ENCODE results near the gene GPC3. TPM values are rescaled to one million over a fixed set of nuclear protein-coding genes. Genes with fewer than 3 reads are reported as not detected.

The GPC3 gene
- total RNA-seq, 1 experiment from 2014 or later, result not detected

- DNase-seq (ENCODE audit: low read depth), result no peak
Measured at GRCh38 chrX:133850399-133850798, 135.0 kb downstream of the GPC3 start.

- peak; percentile 2 for DNase-seq (ENCODE audit: low read depth)
Measured at GRCh38 chrX:133849676-133850075, 135.7 kb downstream of the GPC3 start.

DNA sequence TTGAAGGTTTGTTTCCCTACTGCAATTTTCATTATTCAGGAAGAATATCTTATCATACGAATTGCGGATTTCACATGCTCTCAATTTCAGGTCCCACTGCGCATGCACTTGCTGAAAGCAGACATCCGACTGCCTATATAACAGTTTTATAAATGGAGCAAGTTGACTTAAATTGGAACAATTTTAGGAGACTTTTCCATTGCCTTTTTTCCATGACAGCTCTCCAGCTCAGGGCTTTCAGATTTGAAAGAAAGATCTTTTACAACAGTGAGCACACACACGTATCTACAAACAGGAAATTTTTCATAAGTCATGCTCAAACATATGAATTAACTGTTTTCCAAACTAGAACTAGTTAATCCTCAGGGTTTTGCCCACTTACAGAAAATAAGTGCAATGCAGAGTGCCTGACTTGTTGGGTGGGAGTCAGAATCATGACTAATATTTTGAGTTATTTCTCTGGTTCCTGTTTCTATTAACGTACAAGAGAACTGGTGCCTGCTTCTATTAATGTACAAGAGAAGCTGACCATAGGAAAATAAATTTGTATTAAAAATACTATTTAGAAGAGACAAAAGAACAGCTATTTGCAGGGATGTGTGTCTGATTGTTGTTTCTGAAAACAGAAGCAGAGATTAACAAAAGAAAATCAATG, 137.9 kb downstream of the GPC3 start:
- DNase-seq (ENCODE audit: low read depth), result no peak

GRCh38 chrX:133846311-133846710, 139.1 kb downstream of the GPC3 start:
- DNase-seq (ENCODE audit: low read depth), result no peak

GRCh38 chrX:133840415-133840814, 145.0 kb downstream of the GPC3 start:
- DNase-seq (ENCODE audit: low read depth), result no peak

DNA sequence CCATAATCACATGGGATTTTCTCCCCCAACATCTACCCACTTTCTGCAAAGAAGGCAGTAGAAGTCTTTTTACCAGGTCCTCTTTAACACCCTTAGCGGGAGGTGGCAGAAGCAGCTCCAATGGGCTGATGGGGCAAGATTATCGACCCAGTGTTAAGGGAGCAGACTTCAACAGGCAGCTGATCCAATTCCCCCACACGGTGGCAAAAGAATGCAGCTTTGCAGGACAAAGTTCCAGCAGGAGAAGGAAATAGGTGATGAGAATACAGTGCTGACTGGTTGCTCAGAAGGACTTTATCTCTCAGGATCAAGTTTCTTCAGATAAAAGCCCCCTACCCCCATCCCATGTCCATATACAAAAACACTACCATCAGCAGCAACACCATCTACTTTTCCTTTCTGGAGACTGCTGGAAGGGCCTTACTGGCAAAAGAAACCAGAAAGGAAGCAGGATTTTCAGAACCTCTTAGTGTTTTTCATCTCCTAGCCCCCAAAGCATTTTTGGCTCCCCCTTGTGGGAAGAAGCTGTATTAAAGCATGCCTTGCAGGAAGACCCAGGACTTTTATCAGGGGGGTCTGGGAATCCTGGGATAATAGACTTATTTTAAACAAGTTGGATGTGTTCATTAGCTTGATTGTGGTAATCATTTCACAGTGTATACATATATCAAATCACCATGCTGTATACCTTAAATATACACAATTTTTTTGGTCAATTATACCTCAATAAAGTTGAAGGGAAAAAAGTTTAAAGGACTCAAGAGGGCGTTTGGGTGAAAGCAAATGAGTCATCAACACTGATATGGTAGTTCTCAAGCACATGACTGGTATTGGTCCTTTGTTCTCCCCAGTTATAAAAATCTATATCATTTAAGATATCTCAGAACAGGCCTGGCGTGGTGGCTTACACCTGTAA, 146.4 kb downstream of the GPC3 start:
- peak; percentile 11 for DNase-seq (ENCODE audit: low read depth)

DNA sequence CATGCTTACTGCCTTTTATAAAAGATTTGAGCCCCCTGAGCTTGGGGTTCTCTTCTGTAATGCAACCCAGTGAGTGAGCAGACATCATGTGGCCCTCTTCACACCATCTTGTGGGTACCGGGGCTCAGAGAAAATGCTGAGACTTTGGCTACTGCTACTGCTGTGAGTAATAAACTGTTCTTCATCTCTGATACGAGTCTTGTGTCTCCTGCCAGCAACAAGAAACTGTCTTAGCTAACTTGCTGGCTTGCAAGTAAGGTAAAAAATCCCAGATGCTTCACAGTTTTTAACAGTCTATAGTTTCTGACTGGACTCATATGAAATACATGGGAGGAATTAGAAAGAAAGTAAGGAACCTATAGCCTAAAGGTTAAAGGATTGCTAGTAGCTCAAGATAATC, 148.3 kb downstream of the GPC3 start:
- no peak for DNase-seq (ENCODE audit: low read depth)

GRCh38 chrX:133836561-133836960, 148.8 kb downstream of the GPC3 start:
- no peak for DNase-seq (ENCODE audit: low read depth)

DNA sequence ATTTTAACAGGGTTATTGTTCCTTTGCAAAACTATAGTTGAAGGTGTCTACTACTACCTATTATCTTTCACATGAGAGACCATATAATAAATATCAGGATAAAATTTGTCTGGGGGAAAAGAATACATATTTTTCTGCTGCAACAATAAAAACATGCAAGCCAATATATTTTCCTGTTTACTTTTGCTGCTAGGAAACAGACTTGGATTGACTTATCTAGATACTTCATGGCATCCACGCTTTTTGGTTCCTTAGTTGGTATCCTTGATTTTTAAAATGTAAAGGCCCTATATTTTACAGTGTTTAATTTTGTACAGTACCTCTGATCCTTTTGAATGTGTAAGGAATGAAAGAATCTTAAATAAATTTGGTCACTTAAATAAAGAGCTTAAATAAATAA, 150.6 kb downstream of the GPC3 start:
- no peak for DNase-seq (ENCODE audit: low read depth)

- DNase-seq (ENCODE audit: low read depth), result no peak
Measured at GRCh38 chrX:133819546-133819945, 165.8 kb downstream of the GPC3 start.

GRCh38 chrX:133818019-133818418, 167.4 kb downstream of the GPC3 start:
- no peak for DNase-seq (ENCODE audit: low read depth)

DNA sequence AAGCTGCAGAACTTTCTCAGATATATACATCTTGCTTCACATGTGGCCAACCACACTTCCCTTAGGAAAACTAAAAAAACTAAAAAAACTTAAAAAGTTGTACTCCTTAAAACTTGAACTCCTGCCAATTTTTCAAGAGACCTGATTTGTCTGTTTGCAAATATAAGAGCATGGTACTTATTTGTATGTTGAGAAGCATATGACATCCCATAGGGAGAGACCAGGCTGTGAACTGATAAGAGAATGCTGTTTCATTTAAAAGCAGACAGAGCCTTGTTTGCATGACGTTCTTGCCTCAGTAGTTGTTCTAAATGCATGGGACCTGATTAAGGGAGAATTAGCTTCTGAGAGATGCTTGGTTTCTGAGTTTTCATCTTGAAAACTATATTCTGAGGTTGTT, 169.9 kb downstream of the GPC3 start:
- DNase-seq (ENCODE audit: low read depth), result no peak

GRCh38 chrX:133813971-133814370, 171.4 kb downstream of the GPC3 start:
- DNase-seq (ENCODE audit: low read depth), result peak; percentile 0

GRCh38 chrX:133812402-133812801, 173.0 kb downstream of the GPC3 start:
- no peak for DNase-seq (ENCODE audit: low read depth)

DNA sequence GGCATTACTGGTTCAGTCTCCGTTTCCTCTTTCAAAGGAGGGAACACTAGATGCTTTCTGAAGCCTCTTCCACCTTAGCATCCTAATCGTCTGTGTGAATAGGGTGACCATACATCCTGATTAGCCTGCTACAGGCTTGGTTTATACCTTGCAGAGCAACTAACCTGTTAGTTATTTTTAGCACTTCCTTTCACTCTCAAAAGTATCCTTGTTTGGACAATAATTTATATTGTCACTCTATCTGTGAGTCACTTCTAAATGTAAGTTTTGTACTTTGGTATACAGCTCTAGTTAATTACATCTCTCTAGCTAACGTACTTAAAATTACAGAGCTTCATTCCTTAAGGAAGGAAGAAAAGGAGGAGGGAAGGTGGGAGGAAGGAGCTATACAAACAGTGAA, 174.5 kb downstream of the GPC3 start:
- no peak for DNase-seq (ENCODE audit: low read depth)

DNA sequence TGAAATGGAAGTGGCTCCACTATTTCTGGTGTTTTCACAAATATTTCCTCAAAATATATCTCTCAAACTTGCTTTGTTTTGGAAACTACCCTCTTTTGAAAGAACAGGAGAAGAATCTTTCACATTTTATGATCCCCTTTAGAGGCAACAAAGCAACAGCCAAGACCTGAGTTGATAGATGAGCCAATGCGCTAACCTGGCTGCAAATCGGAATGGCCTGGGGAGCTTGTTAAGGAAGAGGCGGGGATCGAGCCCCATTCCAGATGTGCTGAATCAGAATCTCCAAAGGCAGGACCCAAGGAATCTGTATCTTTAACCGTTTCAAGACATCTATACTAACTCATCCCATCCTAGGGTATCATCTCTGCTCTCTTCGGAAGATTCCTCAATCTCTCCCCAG, 181.3 kb downstream of the GPC3 start:
- no peak for DNase-seq (ENCODE audit: low read depth)

DNA sequence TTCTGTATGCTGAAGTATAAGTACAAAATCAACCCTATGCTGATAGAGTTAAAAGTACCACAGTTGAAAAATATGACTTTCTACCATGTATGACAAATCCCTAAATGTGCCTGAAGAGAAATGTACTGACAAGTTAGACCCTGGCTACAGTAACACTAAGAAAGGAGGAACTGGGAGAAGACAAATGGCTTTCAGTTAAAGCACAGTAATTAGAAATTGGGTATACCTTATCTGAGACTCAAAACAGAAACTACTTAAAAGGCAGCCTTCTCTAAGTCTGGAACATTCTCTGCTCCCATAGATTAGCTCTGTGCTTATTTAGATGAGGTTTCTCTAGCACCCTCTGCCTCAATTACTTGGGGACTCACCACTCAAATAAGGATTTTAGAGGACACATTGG, 189.1 kb downstream of the GPC3 start:
- DNase-seq (ENCODE audit: low read depth), result no peak

- no peak for DNase-seq (ENCODE audit: low read depth)
Measured at GRCh38 chrX:133794126-133794525, 191.3 kb downstream of the GPC3 start.

DNA sequence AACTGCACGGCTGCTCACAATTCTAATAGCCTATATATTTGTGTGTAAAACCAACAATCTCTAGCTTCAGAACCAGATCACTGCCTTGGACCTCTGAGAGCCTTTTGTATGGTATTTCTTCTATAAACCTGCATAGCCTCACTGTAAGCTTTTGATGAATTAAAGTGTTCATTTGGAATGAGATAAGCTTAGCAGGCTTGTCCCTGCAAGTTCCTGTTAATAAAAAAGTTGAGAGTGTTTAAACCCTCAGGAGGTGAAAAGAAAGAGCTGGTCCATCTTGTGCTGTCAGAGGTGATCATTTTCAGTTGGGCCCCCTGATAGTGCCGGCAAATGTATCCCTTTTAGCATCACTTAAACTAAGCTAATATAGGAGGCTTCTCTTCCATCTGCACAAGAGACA, 191.8 kb downstream of the GPC3 start:
- DNase-seq (ENCODE audit: low read depth), result no peak

DNA sequence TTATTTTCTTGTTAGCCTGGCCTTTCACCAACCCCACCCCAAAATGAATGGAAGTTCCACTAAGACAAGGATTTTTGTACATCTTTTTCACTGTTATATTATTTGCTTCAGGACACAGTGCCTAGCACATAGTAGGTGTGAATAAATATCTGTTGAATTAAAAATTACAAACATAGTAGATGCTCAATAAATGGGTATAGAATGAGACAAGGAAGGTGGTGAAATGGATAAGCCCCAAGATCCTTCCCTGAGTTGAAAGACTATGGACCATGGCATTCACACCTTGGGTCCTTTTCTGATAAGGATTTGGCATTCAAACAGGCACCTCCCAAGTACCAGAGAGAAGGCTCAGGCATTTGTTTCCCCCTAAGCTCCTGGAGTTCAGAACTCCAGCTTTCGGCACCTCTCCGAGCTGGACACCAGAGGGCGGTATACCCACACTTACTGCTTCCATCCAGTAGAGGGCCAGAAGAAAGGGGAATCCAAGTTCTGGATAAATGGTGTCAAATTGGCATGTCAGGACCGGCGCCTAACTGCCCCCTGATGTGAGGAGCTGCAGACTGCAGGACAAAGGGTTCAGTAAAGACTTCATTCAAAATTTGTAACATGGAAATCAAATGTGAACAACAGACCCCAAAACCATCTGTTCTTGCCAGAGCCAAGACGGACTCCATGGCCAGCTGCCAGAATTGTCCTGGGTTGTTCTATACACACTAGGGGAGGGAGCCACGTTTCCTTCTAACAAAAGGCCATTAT, 193.0 kb downstream of the GPC3 start:
- DNase-seq (ENCODE audit: low read depth), result peak; percentile 62

- no peak for DNase-seq (ENCODE audit: low read depth)
Measured at GRCh38 chrX:133789829-133790228, 195.6 kb downstream of the GPC3 start.

DNA sequence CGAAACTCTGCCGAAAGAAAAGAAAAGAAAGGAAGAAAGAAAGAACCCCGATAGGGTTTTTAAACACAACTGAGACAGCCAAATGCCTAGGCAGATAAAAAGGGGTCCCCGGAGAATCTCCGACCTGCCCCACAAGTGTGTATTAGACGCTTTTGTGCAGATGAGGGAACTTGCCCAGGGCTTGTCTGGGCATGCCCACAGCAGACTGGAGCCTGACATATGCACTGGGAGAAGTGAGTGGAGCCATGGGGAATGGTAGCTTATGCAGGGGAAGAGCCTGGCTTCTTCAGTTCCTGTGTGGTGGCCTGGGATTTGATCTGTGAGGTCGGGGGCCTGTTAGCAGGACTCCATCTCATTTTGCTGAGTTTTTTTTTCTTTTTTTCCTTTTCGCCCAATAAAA, 199.0 kb downstream of the GPC3 start:
- DNase-seq (ENCODE audit: low read depth), result no peak
